ENCODE data around the gene WWOX.

WWOX gene

GRCh38 chr16:79101491-79101890 lies 1002.0 kb downstream of the WWOX start:
- H3K4me3 ChIP-seq (ENCODE audit: insufficient read depth, low read depth, low read length, poor library complexity, severe bottlenecking), result no peak overlapping the region
- H3K36me3 ChIP-seq (ENCODE audit: control insufficient read depth, insufficient read depth, low read length), result no peaks in the 10 kb centered on the region
- no peaks in the 10 kb centered on the region for H3K4me1 ChIP-seq (ENCODE audit: control insufficient read depth, insufficient read depth, low read length, poor library complexity, severe bottlenecking)
- H3K27me3 ChIP-seq (replicated peaks; ENCODE audit: control insufficient read depth, insufficient read depth, low read length, poor library complexity, severe bottlenecking), result no peaks in the 10 kb centered on the region
- H3K9me3 ChIP-seq (ENCODE audit: control insufficient read depth, low read length), result no peaks in the 10 kb centered on the region
- no peak for DNase-seq
- no peak overlapping the region for H3K27ac ChIP-seq (ENCODE audit: insufficient read depth, low read length, poor library complexity, severe bottlenecking)

GRCh38 chr16:79104567-79104966 lies 1005.1 kb downstream of the WWOX start:
- H3K27me3 ChIP-seq (replicated peaks; ENCODE audit: control insufficient read depth, insufficient read depth, low read length, poor library complexity, severe bottlenecking), result no peaks in the 10 kb centered on the region
- no peaks in the 10 kb centered on the region for H3K9me3 ChIP-seq (ENCODE audit: control insufficient read depth, low read length)
- H3K27ac ChIP-seq (ENCODE audit: insufficient read depth, low read length, poor library complexity, severe bottlenecking), result no peak overlapping the region
- no peaks in the 10 kb centered on the region for H3K36me3 ChIP-seq (ENCODE audit: control insufficient read depth, insufficient read depth, low read length)
- H3K4me3 ChIP-seq (ENCODE audit: insufficient read depth, low read depth, low read length, poor library complexity, severe bottlenecking), result no peak overlapping the region
- no peaks in the 10 kb centered on the region for H3K4me1 ChIP-seq (ENCODE audit: control insufficient read depth, insufficient read depth, low read length, poor library complexity, severe bottlenecking)
- no peak for DNase-seq

- Histone ChIP-seq H3K27ac (ENCODE audit: insufficient read depth, low read length, poor library complexity, severe bottlenecking) (no peak overlapping the region), H3K9me3 (ENCODE audit: control insufficient read depth, low read length) (no peaks in the 10 kb centered on the region), H3K27me3 (replicated peaks; ENCODE audit: control insufficient read depth, insufficient read depth, low read length, poor library complexity, severe bottlenecking) (no peaks in the 10 kb centered on the region), H3K4me1 (ENCODE audit: control insufficient read depth, insufficient read depth, low read length, poor library complexity, severe bottlenecking) (no peaks in the 10 kb centered on the region), H3K36me3 (ENCODE audit: control insufficient read depth, insufficient read depth, low read length) (no peaks in the 10 kb centered on the region), H3K4me3 (ENCODE audit: insufficient read depth, low read depth, low read length, poor library complexity, severe bottlenecking) (no peak overlapping the region)
- DNase-seq, result no peak
Measured at GRCh38 chr16:79107301-79107700, 1007.8 kb downstream of the WWOX start.

- H3K27me3 ChIP-seq (replicated peaks; ENCODE audit: control insufficient read depth, insufficient read depth, low read length, poor library complexity, severe bottlenecking), result no peaks in the 10 kb centered on the region
- H3K36me3 ChIP-seq (ENCODE audit: control insufficient read depth, insufficient read depth, low read length), result no peaks in the 10 kb centered on the region
- no peak for DNase-seq
- H3K4me3 ChIP-seq (ENCODE audit: insufficient read depth, low read depth, low read length, poor library complexity, severe bottlenecking), result no peak overlapping the region
- H3K9me3 ChIP-seq (ENCODE audit: control insufficient read depth, low read length), result no peaks in the 10 kb centered on the region
- no peaks in the 10 kb centered on the region for H3K4me1 ChIP-seq (ENCODE audit: control insufficient read depth, insufficient read depth, low read length, poor library complexity, severe bottlenecking)
- H3K27ac ChIP-seq (ENCODE audit: insufficient read depth, low read length, poor library complexity, severe bottlenecking), result no peak overlapping the region
Measured at GRCh38 chr16:79109771-79110170, 1010.3 kb downstream of the WWOX start.

- Histone ChIP-seq H3K4me3 (ENCODE audit: insufficient read depth, low read depth, low read length, poor library complexity, severe bottlenecking) (no peak overlapping the region), H3K9me3 (ENCODE audit: control insufficient read depth, low read length) (no peaks in the 10 kb centered on the region), H3K4me1 (ENCODE audit: control insufficient read depth, insufficient read depth, low read length, poor library complexity, severe bottlenecking) (no peaks in the 10 kb centered on the region), H3K27ac (ENCODE audit: insufficient read depth, low read length, poor library complexity, severe bottlenecking) (no peak overlapping the region), H3K36me3 (ENCODE audit: control insufficient read depth, insufficient read depth, low read length) (no peaks in the 10 kb centered on the region), H3K27me3 (replicated peaks; ENCODE audit: control insufficient read depth, insufficient read depth, low read length, poor library complexity, severe bottlenecking) (no peaks in the 10 kb centered on the region)
- DNase-seq, result no peak
Measured at GRCh38 chr16:79110242-79110641, 1010.8 kb downstream of the WWOX start.

GRCh38 chr16:79110953-79111352 lies 1011.5 kb downstream of the WWOX start:
- Histone ChIP-seq H3K4me3 (ENCODE audit: insufficient read depth, low read depth, low read length, poor library complexity, severe bottlenecking) (no peak overlapping the region), H3K4me1 (ENCODE audit: control insufficient read depth, insufficient read depth, low read length, poor library complexity, severe bottlenecking) (no peaks in the 10 kb centered on the region), H3K27me3 (replicated peaks; ENCODE audit: control insufficient read depth, insufficient read depth, low read length, poor library complexity, severe bottlenecking) (no peaks in the 10 kb centered on the region), H3K9me3 (ENCODE audit: control insufficient read depth, low read length) (no peaks in the 10 kb centered on the region), H3K36me3 (ENCODE audit: control insufficient read depth, insufficient read depth, low read length) (no peaks in the 10 kb centered on the region), H3K27ac (ENCODE audit: insufficient read depth, low read length, poor library complexity, severe bottlenecking) (no peak overlapping the region)
- no peak for DNase-seq

GRCh38 chr16:79112462-79112861 lies 1013.0 kb downstream of the WWOX start:
- Histone ChIP-seq H3K9me3 (ENCODE audit: control insufficient read depth, low read length) (no peaks in the 10 kb centered on the region), H3K36me3 (ENCODE audit: control insufficient read depth, insufficient read depth, low read length) (no peaks in the 10 kb centered on the region)

GRCh38 chr16:79113826-79114225 lies 1014.4 kb downstream of the WWOX start:
- no peak for DNase-seq
- Histone ChIP-seq H3K9me3 (ENCODE audit: control insufficient read depth, low read length) (no peaks in the 10 kb centered on the region), H3K27me3 (replicated peaks; ENCODE audit: control insufficient read depth, insufficient read depth, low read length, poor library complexity, severe bottlenecking) (no peaks in the 10 kb centered on the region), H3K36me3 (ENCODE audit: control insufficient read depth, insufficient read depth, low read length) (no peaks in the 10 kb centered on the region), H3K4me1 (ENCODE audit: control insufficient read depth, insufficient read depth, low read length, poor library complexity, severe bottlenecking) (no peaks in the 10 kb centered on the region), H3K27ac (ENCODE audit: insufficient read depth, low read length, poor library complexity, severe bottlenecking) (no peak overlapping the region), H3K4me3 (ENCODE audit: insufficient read depth, low read depth, low read length, poor library complexity, severe bottlenecking) (no peak overlapping the region)

More at GRCh38 chr16:79112462-79112861, 1013.0 kb downstream of the WWOX start:
- Histone ChIP-seq H3K27ac (ENCODE audit: insufficient read depth, low read length, poor library complexity, severe bottlenecking) (no peak overlapping the region), H3K27me3 (replicated peaks; ENCODE audit: control insufficient read depth, insufficient read depth, low read length, poor library complexity, severe bottlenecking) (no peaks in the 10 kb centered on the region), H3K4me1 (ENCODE audit: control insufficient read depth, insufficient read depth, low read length, poor library complexity, severe bottlenecking) (no peaks in the 10 kb centered on the region), H3K4me3 (ENCODE audit: insufficient read depth, low read depth, low read length, poor library complexity, severe bottlenecking) (no peak overlapping the region)
- no peak for DNase-seq

- Histone ChIP-seq H3K27ac (ENCODE audit: insufficient read depth, low read length, poor library complexity, severe bottlenecking) (no peak overlapping the region), H3K27me3 (replicated peaks; ENCODE audit: control insufficient read depth, insufficient read depth, low read length, poor library complexity, severe bottlenecking) (no peaks in the 10 kb centered on the region), H3K4me3 (ENCODE audit: insufficient read depth, low read depth, low read length, poor library complexity, severe bottlenecking) (no peak overlapping the region), H3K9me3 (ENCODE audit: control insufficient read depth, low read length) (no peaks in the 10 kb centered on the region), H3K4me1 (ENCODE audit: control insufficient read depth, insufficient read depth, low read length, poor library complexity, severe bottlenecking) (no peaks in the 10 kb centered on the region), H3K36me3 (ENCODE audit: control insufficient read depth, insufficient read depth, low read length) (no peaks in the 10 kb centered on the region)
- no peak for DNase-seq
Measured at GRCh38 chr16:79114759-79115158, 1015.3 kb downstream of the WWOX start.

GRCh38 chr16:79121906-79122305 lies 1022.5 kb downstream of the WWOX start:
- Histone ChIP-seq H3K36me3 (ENCODE audit: control insufficient read depth, insufficient read depth, low read length) (no peaks in the 10 kb centered on the region), H3K4me1 (ENCODE audit: control insufficient read depth, insufficient read depth, low read length, poor library complexity, severe bottlenecking) (no peaks in the 10 kb centered on the region), H3K27me3 (replicated peaks; ENCODE audit: control insufficient read depth, insufficient read depth, low read length, poor library complexity, severe bottlenecking) (no peaks in the 10 kb centered on the region), H3K27ac (ENCODE audit: insufficient read depth, low read length, poor library complexity, severe bottlenecking) (no peak overlapping the region), H3K4me3 (ENCODE audit: insufficient read depth, low read depth, low read length, poor library complexity, severe bottlenecking) (no peak overlapping the region), H3K9me3 (ENCODE audit: control insufficient read depth, low read length) (no peaks in the 10 kb centered on the region)
- DNase-seq, result no peak

- Histone ChIP-seq H3K27me3 (replicated peaks; ENCODE audit: control insufficient read depth, insufficient read depth, low read length, poor library complexity, severe bottlenecking) (no peaks in the 10 kb centered on the region), H3K36me3 (ENCODE audit: control insufficient read depth, insufficient read depth, low read length) (no peaks in the 10 kb centered on the region), H3K27ac (ENCODE audit: insufficient read depth, low read length, poor library complexity, severe bottlenecking) (no peak overlapping the region), H3K9me3 (ENCODE audit: control insufficient read depth, low read length) (no peaks in the 10 kb centered on the region), H3K4me3 (ENCODE audit: insufficient read depth, low read depth, low read length, poor library complexity, severe bottlenecking) (no peak overlapping the region), H3K4me1 (ENCODE audit: control insufficient read depth, insufficient read depth, low read length, poor library complexity, severe bottlenecking) (no peaks in the 10 kb centered on the region)
- no peak for DNase-seq
Measured at GRCh38 chr16:79122343-79122742, 1022.9 kb downstream of the WWOX start.
